Subcutaneous adipose tissue (tissue), 4 donors: Measurements from ENCODE around the gene DGCR2. TPM values are rescaled to one million over a fixed set of nuclear protein-coding genes. Genes with fewer than 3 reads are reported as not detected.

Source experiments
- CTCF ChIP-seq: fragments of 450-650 bp; IDR thresholded peaks from one replicate; pipeline ENCODE4 v1.5.1; 2016; ENCODE audit warnings: low read depth, mild to moderate bottlenecking, control low read depth, antibody characterized with exemption, moderate library complexity
- total RNA-seq, 4 donors: library from RNA; depleted of rRNA; stranded (reverse); fragments of >200 nt; gene quantifications; one replicate each; pipeline ENCODE4 v1.1.0, GENCODE V29; 2016

The DGCR2 gene
- 10 to 100 TPM; 22.3 to 47.1 (median 30.5) TPM for total RNA-seq

- no peak for TF ChIP-seq CTCF
Observed at GRCh38 chr22:19122143-19122751, at the start of gene DGCR2. DGCR2 (minus strand) TSS chr22:19122412; CDS start chr22:19122206, 206 bp downstream.

- no peak for TF ChIP-seq CTCF
Observed at GRCh38 chr22:19169947-19170318, 47.7 kb upstream of the DGCR2 start.

DNA sequence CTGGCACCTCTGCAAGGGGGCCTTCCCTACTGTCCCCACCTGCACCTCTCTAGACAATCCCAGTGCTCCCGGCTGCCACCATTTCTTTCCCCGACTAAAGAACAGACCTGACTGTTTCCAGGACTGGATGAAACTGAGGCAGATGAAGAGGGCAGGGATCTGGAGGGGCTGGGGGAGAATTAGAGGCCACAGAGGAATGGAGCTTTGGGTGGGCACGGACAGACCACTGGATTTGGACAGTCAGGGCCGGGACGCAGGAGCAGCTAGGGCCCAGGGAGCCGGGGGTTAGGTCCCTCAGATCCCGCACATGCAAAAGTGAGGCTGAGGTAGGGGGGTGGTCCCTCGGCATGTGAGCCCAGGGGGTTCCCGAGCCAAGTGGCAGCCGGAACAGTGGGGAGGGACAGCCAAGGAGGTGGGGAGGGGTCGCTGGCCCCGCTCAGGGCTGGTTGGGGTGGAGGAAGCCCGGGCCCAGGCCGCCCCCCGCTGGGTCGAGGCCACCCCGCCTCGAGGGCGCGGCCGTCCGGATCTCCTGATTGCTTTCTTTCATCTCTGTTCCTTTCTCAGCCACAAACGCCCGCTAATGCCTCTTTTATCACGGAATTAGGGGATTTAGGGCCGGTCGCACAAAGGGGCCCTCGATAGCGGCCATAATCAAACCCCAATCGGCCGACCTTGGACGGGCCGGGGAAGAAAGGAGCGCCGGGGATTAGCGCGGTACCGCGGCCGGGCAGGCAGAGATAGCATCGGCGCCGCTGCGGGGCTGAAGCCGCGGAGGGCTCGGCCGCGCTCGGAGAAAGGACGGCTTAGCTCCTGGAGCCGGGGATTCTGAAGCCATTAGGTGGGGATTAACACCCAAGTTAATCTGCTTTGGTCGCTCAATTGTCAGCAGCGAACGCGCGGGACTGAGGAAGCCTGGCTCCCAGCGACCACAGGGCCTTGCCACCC, 47.1 kb upstream of the DGCR2 start:
- TF ChIP-seq CTCF: no peak

DNA sequence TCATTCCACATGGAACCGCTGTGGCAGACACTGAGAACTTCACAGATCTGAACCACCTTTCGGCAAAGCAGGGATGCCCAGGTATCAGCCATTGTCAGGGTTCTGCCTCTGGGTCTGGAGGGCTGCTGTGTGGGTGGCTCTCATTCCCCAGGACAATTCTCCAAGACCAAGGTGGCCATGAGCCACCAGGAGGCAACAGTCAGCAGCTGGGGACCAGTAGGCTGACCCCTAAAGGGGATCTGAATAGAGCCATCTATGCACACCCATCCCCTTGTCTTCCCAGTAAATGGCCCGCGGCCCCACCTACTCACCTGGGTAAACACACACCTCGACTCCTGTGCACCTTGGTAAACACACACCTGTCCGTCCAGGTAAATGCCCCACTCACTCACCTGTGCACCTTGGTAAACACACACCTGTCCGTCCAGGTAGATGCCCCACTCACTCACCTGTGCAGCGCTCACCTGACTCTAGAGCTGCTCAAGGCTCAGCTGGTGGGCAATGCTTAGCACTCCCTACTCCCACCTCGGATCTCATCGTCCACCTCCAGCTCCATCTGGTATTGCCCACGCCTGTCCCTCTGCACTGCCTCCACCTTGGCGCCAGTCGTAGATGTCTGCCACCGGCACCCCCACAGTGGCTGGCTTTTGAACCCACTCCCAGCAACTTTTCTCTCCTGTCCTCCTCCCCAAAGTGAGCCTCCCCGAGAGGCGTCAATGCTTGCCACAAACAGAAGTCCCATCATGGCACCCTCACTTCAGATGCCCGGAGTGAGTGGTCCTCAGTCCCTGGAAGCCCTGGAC, 46.1 kb upstream of the DGCR2 start:
- no peak for TF ChIP-seq CTCF

GRCh38 chr22:19167106-19167869, 45.1 kb upstream of the DGCR2 start:
- no peak for TF ChIP-seq CTCF

GRCh38 chr22:19166421-19166820, 44.2 kb upstream of the DGCR2 start:
- no peak for TF ChIP-seq CTCF
